ENCODE results near the gene NR1I2.

NR1I2 gene

GRCh38 chr3:119779731-119780383 is 2.0 kb upstream of the NR1I2 start:
- no peak for DNase-seq

GRCh38 chr3:119782460-119782859 is 559 bp downstream of the NR1I2 start:
- DNase-seq = no peak

GRCh38 chr3:119783255-119783654 is 1.4 kb downstream of the NR1I2 start:
- no peak for DNase-seq

- DNase-seq = no peak
Measured at GRCh38 chr3:119783883-119784282, 2.0 kb downstream of the NR1I2 start.

GRCh38 chr3:119786409-119786808 is 4.5 kb downstream of the NR1I2 start:
- no peak for DNase-seq

GRCh38 chr3:119790369-119790768 is 8.5 kb downstream of the NR1I2 start:
- no peak for DNase-seq

GRCh38 chr3:119792270-119792669 is 10.4 kb downstream of the NR1I2 start:
- no peak for DNase-seq

GRCh38 chr3:119794401-119794800 is 12.5 kb downstream of the NR1I2 start:
- no peak for DNase-seq

GRCh38 chr3:119794971-119795612 is 13.2 kb downstream of the NR1I2 start:
- DNase-seq = no peak

- no peak for DNase-seq
Measured at GRCh38 chr3:119795849-119796248, 13.9 kb downstream of the NR1I2 start.

GRCh38 chr3:119796368-119796767 is 14.5 kb downstream of the NR1I2 start:
- DNase-seq = no peak

GRCh38 chr3:119796785-119797184 is 14.9 kb downstream of the NR1I2 start:
- DNase-seq = no peak

- DNase-seq = no peak
Measured at GRCh38 chr3:119800844-119801243, 18.9 kb downstream of the NR1I2 start.

- no peak for DNase-seq
Measured at GRCh38 chr3:119808244-119808643, 26.3 kb downstream of the NR1I2 start.

- DNase-seq = no peak
Measured at GRCh38 chr3:119808843-119809242, 26.9 kb downstream of the NR1I2 start.

GRCh38 chr3:119809249-119810017 is 27.5 kb downstream of the NR1I2 start:
- no peak for DNase-seq

GRCh38 chr3:119810018-119810435 is 28.1 kb downstream of the NR1I2 start:
- peak; percentile 69 for DNase-seq

GRCh38 chr3:119812491-119813058 is 30.7 kb downstream of the NR1I2 start:
- no peak for DNase-seq

- no peak for DNase-seq
Measured at GRCh38 chr3:119815716-119816115, 33.8 kb downstream of the NR1I2 start.

- DNase-seq = no peak
Measured at GRCh38 chr3:119817071-119817470, 35.2 kb downstream of the NR1I2 start.

- no peak for DNase-seq
Measured at GRCh38 chr3:119817583-119818363, 35.9 kb downstream of the NR1I2 start.

- DNase-seq = no peak
Measured at GRCh38 chr3:119818937-119819336, 37.0 kb downstream of the NR1I2 start.

- no peak for DNase-seq
Measured at GRCh38 chr3:119819806-119820205, 37.9 kb downstream of the NR1I2 start.

All from activated naive CD4-positive, alpha-beta T cell treated with Interleukin-2 at 50 U/mL for 16 hours (primary cell).